Transverse colon (tissue), 4 donors: ENCODE data around the gene PPP1R3G.

Experiments
- CTCF ChIP-seq, 5 experiments: fragments of 200-600 bp in 3 of 5; fragments of 450-650 bp in 2 of 5; sonication (generic) in 3 of 5; IDR thresholded peaks; 1 replicate in 2 of 5; 2 replicates in 3 of 5; pipeline ENCODE4 v1.5.1; 2016 to 2017; ENCODE audit warnings: antibody characterized with exemption in 5 of 5, inconsistent platforms in 3 of 5, mild to moderate bottlenecking in 2 of 5, moderate library complexity in 1 of 5
- EP300 ChIP-seq: sonication (generic); formaldehyde crosslinking; IDR thresholded peaks from one replicate; pipeline ENCODE4 v1.6.1; 2017; ENCODE audit warnings: antibody characterized with exemption, low read depth
- POLR2A ChIP-seq: fragments of 450-650 bp; IDR thresholded peaks from one replicate; pipeline ENCODE4 v1.6.1; 2016; ENCODE audit warnings: antibody characterized with exemption, mild to moderate bottlenecking, moderate library complexity
- POLR2AphosphoS5 ChIP-seq, 3 donors: sonication (generic); formaldehyde crosslinking; IDR thresholded peaks; one replicate each; pipeline ENCODE4 v1.6.1; 2016; ENCODE audit warnings: antibody characterized with exemption in 3 of 3

DNA sequence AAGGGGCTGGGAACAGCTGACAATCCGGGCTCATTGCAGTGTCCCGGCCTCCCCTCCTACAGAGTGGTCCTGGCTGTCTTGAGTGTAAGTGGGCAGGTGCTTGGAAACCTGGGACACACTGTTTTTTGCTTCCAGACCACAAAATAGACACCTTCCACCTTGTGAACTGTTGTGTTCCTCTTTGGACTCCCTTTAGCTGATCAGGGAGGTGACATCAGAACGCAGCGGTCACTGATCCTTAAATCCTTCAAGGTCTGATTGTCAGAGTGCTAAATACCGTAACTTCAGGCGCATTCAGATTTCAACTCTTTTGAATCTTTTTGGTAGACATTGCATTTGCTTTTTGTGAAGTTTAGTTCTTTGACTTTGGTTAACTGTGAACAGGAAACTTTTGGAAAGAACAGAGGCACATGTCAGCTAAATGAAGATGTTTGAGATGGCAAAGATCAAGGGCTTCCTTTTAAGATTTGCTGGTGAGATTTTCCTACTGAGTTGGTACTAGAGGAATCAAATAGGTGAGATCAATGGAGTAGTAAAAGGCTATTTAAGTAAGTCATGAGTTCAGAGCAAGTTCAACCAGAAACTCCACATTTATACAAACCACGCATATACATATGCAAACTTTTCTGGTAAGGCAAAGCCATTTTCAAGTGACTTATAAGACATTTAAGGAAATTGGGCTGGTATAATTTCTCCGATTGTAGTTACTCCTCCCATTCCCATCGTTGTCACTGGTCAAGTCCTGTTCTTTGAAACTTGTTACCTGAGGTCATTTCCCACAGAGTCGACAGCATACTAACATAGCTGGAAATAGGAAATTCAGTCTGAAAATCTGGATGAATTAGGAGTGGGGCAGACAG lies 6.3 kb downstream of the PPP1R3G start:
- TF ChIP-seq CTCF (IDR thresholded peaks at IDR 0.05) (no peak), POLR2A (no peak), POLR2AphosphoS5 (IDR thresholded peaks at IDR 0.05) (no peak), EP300 (no peak)
